HCT116 (cell line): ENCODE measurements around the gene FCRL1. TPM values are rescaled to one million over a fixed set of nuclear protein-coding genes. Genes with fewer than 3 reads are reported as not detected.

Source experiments
- ATAC-seq: fragments of 200-7000 bp; cut with Tn5 transposase; 2 replicates; pipeline ENCODE4 v1.9.1; 2020; ENCODE audit warnings: mild to moderate bottlenecking, moderate library complexity
- BruUV-seq: library from RNA; stranded (reverse); fragments of 400-500 nt; replicated peaks from 2 replicates; lab custom pipeline; 2021; lab: Mats Ljungman, UMichigan
- CTCF ChIA-PET: fragments of 300-600 bp; sonication (Branson Sonifier 250); formaldehyde crosslinking; loops from one replicate; lab custom pipeline; 2021; ENCODE audit warnings: antibody characterized with exemption; lab: Charles Lee
- POLR2A ChIA-PET: fragments of 300-600, 350-600 bp; sonication (Branson Sonifier 250); formaldehyde crosslinking; loops from one replicate; lab custom pipeline; 2021; ENCODE audit warnings: antibody characterized with exemption; lab: Charles Lee
- RAD21 ChIA-PET, 2 experiments: fragments of 300-600 bp; sonication (Branson Sonifier 250); formaldehyde crosslinking; loops; one replicate each; lab custom pipeline; 2023; ENCODE audit warnings: low total read pairs in 2 of 2; ENCODE audit not compliant: uncharacterized antibody in 2 of 2, unreplicated experiment in 2 of 2, low non-redundant PET in 1 of 2; lab: Charles Lee
- DNase-seq: peaks from one replicate; pipeline ENCODE4 v3.0.0-alpha.2; 2010; ENCODE audit warnings: low read depth, low spot score
- H2AFZ ChIP-seq: fragments of 200-600 bp; shearing (Covaris generic), sonication (generic); 2 replicates; pipeline ENCODE4 v1.6.1; 2017; ENCODE audit warnings: low read depth, mixed run types, mixed read lengths, antibody characterized with exemption, low read length; ENCODE audit not compliant: poor library complexity, severe bottlenecking
- H3K27ac ChIP-seq: 2 replicates; pipeline ENCODE4 v1.5.1; 2012; ENCODE audit warnings: low read depth, low read length
- H3K27me3 ChIP-seq: fragments of 200-600 bp; sonication (generic); 2 replicates; pipeline ENCODE4 v1.6.1; 2016; ENCODE audit warnings: mixed run types, low read length, mixed read lengths; ENCODE audit not compliant: insufficient read depth
- H3K36me3 ChIP-seq, 2 experiments: fragments of 200-500 bp in 1 of 2; fragments of 200-600 bp in 1 of 2; sonication (Bioruptor generic) in 1 of 2; sonication (generic) in 1 of 2; 2 replicates each; pipeline versions ENCODE4 v1.5.1 to v1.6.1; 2014 to 2016; ENCODE audit warnings: low read length in 2 of 2, inconsistent platforms in 1 of 2, mixed read lengths in 1 of 2, mixed run types in 1 of 2; ENCODE audit not compliant: insufficient read depth in 2 of 2, control insufficient read depth in 1 of 2
- H3K4me1 ChIP-seq, 2 experiments: fragments of 200-600 bp in 1 of 2; sonication (generic) in 1 of 2; 2 replicates each; pipeline versions ENCODE4 v1.5.1 to v1.6.1; 2012 to 2017; ENCODE audit warnings: low read length in 2 of 2, inconsistent platforms in 1 of 2, mild to moderate bottlenecking in 1 of 2, mixed read lengths in 1 of 2, mixed run types in 1 of 2, moderate library complexity in 1 of 2; ENCODE audit not compliant: insufficient read depth in 2 of 2, control insufficient read depth in 1 of 2
- H3K4me2 ChIP-seq: fragments of 200-600 bp; sonication (generic); 2 replicates; pipeline ENCODE4 v1.6.1; 2017; ENCODE audit warnings: mixed run types, low read length, mixed read lengths
- H3K4me3 ChIP-seq, 2 experiments: fragments of 200-600 bp in 1 of 2; sonication (generic) in 1 of 2; replicated peaks in 1 of 2; 2 replicates each; pipeline ENCODE4 v1.5.1; 2011 to 2016; ENCODE audit warnings: low read length in 2 of 2, control low read depth in 1 of 2, low read depth in 1 of 2, mild to moderate bottlenecking in 1 of 2, mixed read lengths in 1 of 2, mixed run types in 1 of 2
- H3K79me2 ChIP-seq: fragments of 200-600 bp; sonication (generic); 2 replicates; pipeline ENCODE4 v1.6.1; 2017; ENCODE audit warnings: mild to moderate bottlenecking, mixed run types, low read length, moderate library complexity, mixed read lengths; ENCODE audit not compliant: insufficient read depth
- H3K9ac ChIP-seq: fragments of 200-600 bp; sonication (generic); 2 replicates; pipeline ENCODE4 v1.6.1; 2016; ENCODE audit warnings: low read length, mixed read lengths
- H3K9me2 ChIP-seq: fragments of 200-600 bp; sonication (generic), shearing (Covaris generic); 2 replicates; pipeline ENCODE4 v1.6.1; 2017; ENCODE audit warnings: mixed run types, mild to moderate bottlenecking, moderate library complexity; ENCODE audit not compliant: insufficient read depth
- H3K9me3 ChIP-seq, 2 experiments: fragments of 200-500 bp in 1 of 2; fragments of 200-600 bp in 1 of 2; sonication (Bioruptor generic) in 1 of 2; sonication (generic) in 1 of 2; 2 replicates each; pipeline ENCODE4 v1.6.1; 2014 to 2017; ENCODE audit warnings: low read length in 2 of 2, mixed read lengths in 2 of 2, inconsistent platforms in 1 of 2, low read depth in 1 of 2, mild to moderate bottlenecking in 1 of 2, mixed run types in 1 of 2, moderate library complexity in 1 of 2; ENCODE audit not compliant: control insufficient read depth in 1 of 2, insufficient read depth in 1 of 2
- H4K20me1 ChIP-seq: fragments of 200-600 bp; sonication (generic), shearing (Covaris generic); 2 replicates; pipeline ENCODE4 v1.6.1; 2017; ENCODE audit warnings: mixed run types, mild to moderate bottlenecking, moderate library complexity; ENCODE audit not compliant: insufficient read depth
- ATF3 ChIP-seq: IDR thresholded peaks from 2 replicates; pipeline ENCODE4 v1.6.1; 2012
- CBX3 ChIP-seq: IDR thresholded peaks from 2 replicates; pipeline ENCODE4 v1.6.1; 2012; ENCODE audit warnings: low read depth
- EGR1 ChIP-seq: IDR thresholded peaks from 2 replicates; pipeline ENCODE4 v1.6.1; 2012; ENCODE audit warnings: low read depth
- ELF1 ChIP-seq: IDR thresholded peaks from 2 replicates; pipeline ENCODE4 v1.6.1; 2012; ENCODE audit warnings: low read depth, borderline replicate concordance
- EZH2phosphoT487 ChIP-seq: fragments of 200-600 bp; IDR thresholded peaks from 2 replicates; pipeline ENCODE4 v1.6.1; 2018; ENCODE audit warnings: antibody characterized with exemption, borderline replicate concordance
- JUND ChIP-seq: IDR thresholded peaks from 2 replicates; pipeline ENCODE4 v1.6.1; 2012
- POLR2A ChIP-seq: IDR thresholded peaks from 2 replicates; pipeline ENCODE4 v1.7.0; 2011; ENCODE audit warnings: borderline replicate concordance; ENCODE audit not compliant: insufficient read depth, insufficient read length; ENCODE audit errors: extremely low read depth
- RAD21 ChIP-seq: IDR thresholded peaks from 2 replicates; pipeline ENCODE4 v1.6.1; 2012; ENCODE audit warnings: low read depth, mild to moderate bottlenecking
- SRF ChIP-seq: IDR thresholded peaks from 2 replicates; pipeline ENCODE4 v1.6.1; 2012; ENCODE audit warnings: low read depth
- YY1 ChIP-seq: IDR thresholded peaks from 2 replicates; pipeline ENCODE4 v1.6.1; 2011; ENCODE audit warnings: low read length, low read depth, moderate library complexity, mild to moderate bottlenecking; ENCODE audit not compliant: insufficient replicate concordance; ENCODE audit errors: extremely low read depth
- ZFX ChIP-seq: fragments of 450-650 bp; IDR thresholded peaks from 2 replicates; pipeline ENCODE4 v1.6.1; 2017
- ZNF274 ChIP-seq: fragments of 200-500 bp; sonication (Bioruptor generic); IDR thresholded peaks from 2 replicates; pipeline ENCODE4 v1.6.1; 2014; ENCODE audit warnings: mild to moderate bottlenecking, low read depth, low read length, inconsistent platforms
- intact Hi-C: fragments of 100-400 bp; cut with micrococcal nuclease; formaldehyde crosslinking; loops from 2 replicates; pipeline ENCODE4 v1.10.0; 2022
- total RNA-seq: library from RNA; stranded (reverse); gene quantifications from one replicate; pipeline ENCODE4 v1.2.1, GENCODE V29; 2021; ENCODE audit not compliant: unreplicated experiment
- TF ChIP-seq, protein P1 (sequence below): IDR thresholded peaks from 2 replicates; pipeline ENCODE4 v1.6.1; 2012

FCRL1 gene
- total RNA-seq, 1 experiment from 2014 or later, result not detected

GRCh38 chr1:157748262-157748817, 71.6 kb downstream of the FCRL1 start:
- H3K4me3 ChIP-seq, result no peak overlapping the region
- no peaks in the 10 kb centered on the region for H3K4me1 ChIP-seq
- peaks cover 13% of the 10 kb centered on the region for H3K27me3 ChIP-seq
- no peak overlapping the region for H3K4me2 ChIP-seq
- ATAC-seq, result no peak
- TF ChIP-seq EGR1, result no peak
- no peak for TF ChIP-seq JUND
- TF ChIP-seq ZNF274, result no peak
- TF ChIP-seq ELF1, result no peak
- TF ChIP-seq CBX3, result no peak
- no peak for TF ChIP-seq RAD21
- TF ChIP-seq YY1, result no peak
- TF ChIP-seq ATF3, result no peak
- TF ChIP-seq EZH2phosphoT487, result no peak
- TF ChIP-seq POLR2A, result no peak
- no peak for TF ChIP-seq SRF
- no peak for TF ChIP-seq ZFX
- TF ChIP-seq, protein P1, sequence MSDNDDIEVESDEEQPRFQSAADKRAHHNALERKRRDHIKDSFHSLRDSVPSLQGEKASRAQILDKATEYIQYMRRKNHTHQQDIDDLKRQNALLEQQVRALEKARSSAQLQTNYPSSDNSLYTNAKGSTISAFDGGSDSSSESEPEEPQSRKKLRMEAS, result no peak
- TF ChIP-seq, all 23 proteins: peak for 0
- no peaks in the 10 kb centered on the region for H3K9me3 ChIP-seq
- H3K9ac ChIP-seq, result no peak overlapping the region
- BruUV-seq, result no TSS peak
- H4K20me1 ChIP-seq, result no peaks in the 10 kb centered on the region
- H3K9me2 ChIP-seq, result no peaks in the 10 kb centered on the region
- no peaks in the 10 kb centered on the region for H3K79me2 ChIP-seq
- CTCF ChIA-PET, result no interaction called here
- intact Hi-C loops, result no loop called here
- no peak overlapping the region for H2AFZ ChIP-seq
- POLR2A ChIA-PET, result no interaction called here
- RAD21 ChIA-PET, result no interaction called here
- H3K27ac ChIP-seq, result no peak overlapping the region
- H3K36me3 ChIP-seq, result no peaks in the 10 kb centered on the region
- no peak for DNase-seq

Other genes with a start within 250 kb of the FCRL1 start
- gene FCRL4, start 222.0 kb downstream of the FCRL1 start, total RNA-seq, result not detected
- not detected for gene FCRL3, start 119.4 kb downstream of the FCRL1 start, total RNA-seq
- gene FCRL2, start 43.0 kb downstream of the FCRL1 start, total RNA-seq, result not detected
- not detected for gene CD5L, start 21.7 kb upstream of the FCRL1 start, total RNA-seq
- gene KIRREL1, start 173.5 kb upstream of the FCRL1 start, total RNA-seq, result 20.0 TPM